ENCODE measurements around the gene AMER2.

The AMER2 gene

DNA sequence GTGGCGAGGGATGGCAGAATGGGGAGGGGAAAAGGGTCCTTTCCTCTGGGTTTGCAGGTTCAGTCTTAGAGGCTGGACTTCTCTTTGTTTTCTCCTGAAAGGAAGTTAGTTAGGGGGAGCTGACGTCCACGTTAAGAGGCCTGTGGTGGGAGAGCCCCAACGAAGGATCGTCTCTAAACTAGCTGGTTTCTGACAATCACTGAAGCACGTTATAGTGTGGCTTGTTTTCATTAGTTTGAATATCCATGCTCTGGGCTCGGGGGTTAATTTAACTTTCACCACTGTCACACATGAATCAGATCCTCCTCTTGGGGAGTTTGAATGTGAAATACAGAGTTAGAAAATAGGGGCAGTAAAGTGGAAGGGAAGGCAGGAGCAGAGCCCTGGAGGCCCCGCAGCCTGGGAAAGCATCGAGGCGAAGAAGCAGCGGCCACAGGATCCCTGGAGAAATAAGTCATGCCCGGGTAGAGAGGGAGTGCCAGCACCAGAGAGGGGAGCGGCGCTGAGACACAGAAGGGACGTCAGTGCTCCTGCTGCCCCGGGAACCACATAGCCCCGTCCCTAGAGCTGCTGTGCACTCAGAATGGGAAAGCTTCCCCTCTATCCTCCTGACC is 31.1 kb upstream of the AMER2 start:
- no peak overlapping the region for H3K27ac ChIP-seq (ENCODE audit: low read depth, low read length)
- no peaks in the 10 kb centered on the region for H3K4me1 ChIP-seq (ENCODE audit: control insufficient read depth in 5 of 5, insufficient read depth in 5 of 5, low read length in 5 of 5)
- H3K36me3 ChIP-seq (ENCODE audit: control insufficient read depth in 5 of 5, insufficient read depth in 5 of 5, low read length in 5 of 5): no peaks in the 10 kb centered on the region
- H3K9ac ChIP-seq (ENCODE audit: low read length in 5 of 5): no peak overlapping the region
- H3K27me3 ChIP-seq (ENCODE audit: control insufficient read depth in 5 of 5, insufficient read depth in 4 of 5, low read length in 5 of 5): peaks cover 0 to 14% (median 4%) of the 10 kb centered on the region in 5 donors
- H3K9me3 ChIP-seq (ENCODE audit: control insufficient read depth in 5 of 5, low read length in 5 of 5): peaks cover 0 to 7% (median 0%) of the 10 kb centered on the region in 5 donors
- H3K4me3 ChIP-seq (ENCODE audit: low read depth in 1 of 5, low read length in 5 of 5): no peak overlapping the region

DNA sequence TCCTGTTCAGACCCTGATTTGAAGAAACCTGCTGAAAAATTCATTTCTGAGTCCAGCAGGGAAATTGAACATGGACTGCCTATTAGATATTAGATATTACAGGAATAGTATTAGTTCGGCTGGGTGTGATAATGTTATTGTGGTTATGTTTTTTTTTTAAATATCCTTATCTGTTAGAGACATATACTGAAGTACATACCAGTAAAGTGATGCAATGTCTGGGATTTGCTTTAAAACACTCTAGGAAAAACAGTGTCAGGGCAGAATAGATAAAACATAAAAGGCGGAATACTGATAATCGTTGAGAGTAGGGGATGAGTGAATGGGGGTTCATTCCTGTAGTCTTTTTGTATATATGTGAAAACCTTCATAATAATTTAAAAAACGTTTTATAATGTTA is 28.7 kb upstream of the AMER2 start:
- no peak overlapping the region for H3K9ac ChIP-seq (ENCODE audit: low read length in 5 of 5)
- H3K27ac ChIP-seq (ENCODE audit: low read depth, low read length): no peak overlapping the region
- H3K36me3 ChIP-seq (ENCODE audit: control insufficient read depth in 5 of 5, insufficient read depth in 5 of 5, low read length in 5 of 5): no peaks in the 10 kb centered on the region
- peaks cover 0 to 7% (median 0%) of the 10 kb centered on the region in 5 donors for H3K9me3 ChIP-seq (ENCODE audit: control insufficient read depth in 5 of 5, low read length in 5 of 5)
- H3K4me1 ChIP-seq (ENCODE audit: control insufficient read depth in 5 of 5, insufficient read depth in 5 of 5, low read length in 5 of 5): no peaks in the 10 kb centered on the region
- H3K4me3 ChIP-seq (ENCODE audit: low read depth in 1 of 5, low read length in 5 of 5): no peak overlapping the region
- peaks cover 0 to 14% (median 3%) of the 10 kb centered on the region in 5 donors for H3K27me3 ChIP-seq (ENCODE audit: control insufficient read depth in 5 of 5, insufficient read depth in 4 of 5, low read length in 5 of 5)

DNA sequence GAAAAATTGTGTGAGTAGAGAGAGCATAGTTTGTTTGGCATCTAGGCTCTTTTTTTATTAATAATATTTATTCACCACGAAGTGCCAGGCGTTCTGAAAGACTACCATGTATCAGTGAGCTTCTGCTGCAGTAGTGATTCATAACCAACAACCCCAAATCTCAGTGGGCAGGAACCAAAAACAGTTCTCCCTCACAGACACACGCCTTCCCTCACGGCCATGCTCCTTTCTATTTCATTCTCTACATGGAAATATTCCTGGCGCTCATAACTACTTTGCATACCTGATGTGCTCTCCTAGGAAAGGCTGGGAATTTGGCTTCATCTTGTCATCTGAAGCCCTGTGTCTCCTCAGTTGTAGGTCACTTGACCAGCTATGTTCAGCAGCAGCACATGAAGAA is 26.6 kb upstream of the AMER2 start:
- H3K9me3 ChIP-seq (ENCODE audit: control insufficient read depth in 5 of 5, low read length in 5 of 5): peaks cover 0 to 7% (median 0%) of the 10 kb centered on the region in 5 donors
- H3K9ac ChIP-seq (ENCODE audit: low read length in 5 of 5): no peak overlapping the region
- peaks cover 0 to 14% (median 3%) of the 10 kb centered on the region in 5 donors for H3K27me3 ChIP-seq (ENCODE audit: control insufficient read depth in 5 of 5, insufficient read depth in 4 of 5, low read length in 5 of 5)
- no peaks in the 10 kb centered on the region for H3K4me1 ChIP-seq (ENCODE audit: control insufficient read depth in 5 of 5, insufficient read depth in 5 of 5, low read length in 5 of 5)
- no peak overlapping the region for H3K4me3 ChIP-seq (ENCODE audit: low read depth in 1 of 5, low read length in 5 of 5)
- H3K27ac ChIP-seq (ENCODE audit: low read depth, low read length): no peak overlapping the region
- H3K36me3 ChIP-seq (ENCODE audit: control insufficient read depth in 5 of 5, insufficient read depth in 5 of 5, low read length in 5 of 5): no peaks in the 10 kb centered on the region

DNA sequence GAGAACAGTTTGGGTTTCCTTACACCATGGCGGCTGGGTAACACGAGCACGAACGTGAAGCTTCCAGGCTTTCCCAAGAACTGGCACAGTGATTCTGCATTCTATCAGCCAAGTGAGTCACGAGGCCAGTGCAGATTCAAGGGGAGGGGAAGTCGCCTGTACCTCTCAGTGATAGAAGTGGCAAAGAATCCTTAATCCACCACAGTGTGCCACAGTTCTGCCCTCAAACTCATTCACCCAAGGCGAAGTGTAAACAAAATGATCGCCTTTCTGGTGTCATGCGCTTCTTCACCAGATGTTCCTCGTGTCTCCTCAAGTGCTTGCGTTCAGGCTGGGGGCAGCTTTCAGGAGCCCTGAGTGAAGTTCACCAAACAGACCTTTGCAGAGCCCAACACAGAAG is 24.9 kb upstream of the AMER2 start:
- Histone ChIP-seq H3K9ac (ENCODE audit: low read length in 5 of 5) (no peak overlapping the region), H3K9me3 (ENCODE audit: control insufficient read depth in 5 of 5, low read length in 5 of 5) (peaks cover 0 to 6% (median 0%) of the 10 kb centered on the region in 5 donors), H3K4me3 (ENCODE audit: low read depth in 1 of 5, low read length in 5 of 5) (no peak overlapping the region), H3K4me1 (ENCODE audit: control insufficient read depth in 5 of 5, insufficient read depth in 5 of 5, low read length in 5 of 5) (no peaks in the 10 kb centered on the region), H3K36me3 (ENCODE audit: control insufficient read depth in 5 of 5, insufficient read depth in 5 of 5, low read length in 5 of 5) (no peaks in the 10 kb centered on the region), H3K27me3 (ENCODE audit: control insufficient read depth in 5 of 5, insufficient read depth in 4 of 5, low read length in 5 of 5) (peaks cover 0 to 10% (median 8%) of the 10 kb centered on the region in 5 donors), H3K27ac (ENCODE audit: low read depth, low read length) (no peak overlapping the region)

DNA sequence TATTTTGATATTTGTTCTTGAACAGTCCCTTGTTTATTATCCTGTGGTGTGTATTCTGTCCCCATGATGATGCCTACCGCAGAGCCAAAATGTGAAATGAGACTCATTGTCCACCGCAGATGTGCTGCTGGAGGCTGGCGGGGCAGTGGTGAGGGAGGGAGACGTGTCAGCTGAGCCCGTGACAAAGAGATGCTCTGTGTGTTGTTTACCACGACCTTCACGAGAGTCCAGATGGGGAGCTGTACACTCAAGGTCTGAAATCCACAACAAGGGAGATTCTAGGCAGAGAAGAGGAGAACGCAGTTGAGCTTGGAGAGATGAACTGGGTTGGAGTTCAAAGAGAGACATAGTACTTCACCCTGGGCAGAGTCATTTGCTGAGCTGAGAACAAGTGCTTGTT is 20.8 kb upstream of the AMER2 start:
- H3K9ac ChIP-seq (ENCODE audit: low read length in 5 of 5): no peak overlapping the region
- H3K9me3 ChIP-seq (ENCODE audit: control insufficient read depth in 5 of 5, low read length in 5 of 5): no peaks in the 10 kb centered on the region
- H3K27ac ChIP-seq (ENCODE audit: low read depth, low read length): no peak overlapping the region
- no peaks in the 10 kb centered on the region for H3K36me3 ChIP-seq (ENCODE audit: control insufficient read depth in 5 of 5, insufficient read depth in 5 of 5, low read length in 5 of 5)
- peaks cover 3 to 15% (median 4%) of the 10 kb centered on the region in 5 donors for H3K27me3 ChIP-seq (ENCODE audit: control insufficient read depth in 5 of 5, insufficient read depth in 4 of 5, low read length in 5 of 5)
- H3K4me3 ChIP-seq (ENCODE audit: low read depth in 1 of 5, low read length in 5 of 5): no peak overlapping the region
- no peaks in the 10 kb centered on the region for H3K4me1 ChIP-seq (ENCODE audit: control insufficient read depth in 5 of 5, insufficient read depth in 5 of 5, low read length in 5 of 5)

DNA sequence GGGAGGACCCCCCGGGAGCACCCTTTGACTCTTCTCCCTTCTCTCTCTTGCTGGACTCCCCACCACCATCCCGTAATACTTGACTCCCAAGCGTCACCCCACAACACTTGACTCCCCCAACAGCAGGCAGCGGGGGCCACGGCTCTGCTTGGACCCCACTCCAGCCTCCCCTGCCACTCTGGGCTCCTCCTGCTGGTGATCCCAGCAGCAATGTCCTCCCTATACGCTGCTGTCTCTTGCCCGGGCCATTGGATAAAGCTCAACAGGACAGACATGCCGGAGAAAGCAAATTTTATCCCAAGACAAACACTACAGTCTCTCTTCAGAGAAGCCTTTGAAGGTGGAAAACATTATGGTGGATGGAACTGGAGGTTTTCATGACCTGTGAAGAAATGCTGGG is 20.4 kb upstream of the AMER2 start:
- H3K9ac ChIP-seq (ENCODE audit: low read length in 5 of 5): no peak overlapping the region
- H3K9me3 ChIP-seq (ENCODE audit: control insufficient read depth in 5 of 5, low read length in 5 of 5): no peaks in the 10 kb centered on the region
- H3K4me3 ChIP-seq (ENCODE audit: low read depth in 1 of 5, low read length in 5 of 5): no peak overlapping the region
- H3K27me3 ChIP-seq (ENCODE audit: control insufficient read depth in 5 of 5, insufficient read depth in 4 of 5, low read length in 5 of 5): peaks cover 3 to 17% (median 4%) of the 10 kb centered on the region in 5 donors
- H3K36me3 ChIP-seq (ENCODE audit: control insufficient read depth in 5 of 5, insufficient read depth in 5 of 5, low read length in 5 of 5): no peaks in the 10 kb centered on the region
- no peak overlapping the region for H3K27ac ChIP-seq (ENCODE audit: low read depth, low read length)
- no peaks in the 10 kb centered on the region for H3K4me1 ChIP-seq (ENCODE audit: control insufficient read depth in 5 of 5, insufficient read depth in 5 of 5, low read length in 5 of 5)

DNA sequence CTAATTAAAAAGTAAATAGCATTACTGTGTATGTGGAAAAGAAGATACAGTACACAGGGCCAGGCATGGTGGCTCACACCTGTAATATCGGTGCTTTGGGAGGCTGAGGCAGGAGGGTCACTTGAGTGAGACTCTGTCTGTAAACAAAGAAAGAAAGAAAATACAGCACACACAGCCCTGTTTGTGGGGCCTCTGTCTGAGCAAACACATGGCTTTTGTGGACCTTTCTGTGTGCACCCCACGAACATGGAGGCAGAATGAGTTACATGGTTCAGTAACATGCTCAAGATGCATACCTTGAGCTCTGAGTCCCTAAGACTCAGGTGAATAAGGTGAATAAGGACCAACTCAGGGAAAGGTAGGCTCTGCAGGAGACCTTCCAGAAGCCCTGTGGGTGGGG is 20.0 kb upstream of the AMER2 start:
- H3K4me1 ChIP-seq (ENCODE audit: control insufficient read depth in 5 of 5, insufficient read depth in 5 of 5, low read length in 5 of 5): peaks cover 0 to 2% (median 0%) of the 10 kb centered on the region in 5 donors
- H3K4me3 ChIP-seq (ENCODE audit: low read depth in 1 of 5, low read length in 5 of 5): no peak overlapping the region
- H3K36me3 ChIP-seq (ENCODE audit: control insufficient read depth in 5 of 5, insufficient read depth in 5 of 5, low read length in 5 of 5): no peaks in the 10 kb centered on the region
- H3K27ac ChIP-seq (ENCODE audit: low read depth, low read length): no peak overlapping the region
- no peaks in the 10 kb centered on the region for H3K9me3 ChIP-seq (ENCODE audit: control insufficient read depth in 5 of 5, low read length in 5 of 5)
- no peak overlapping the region for H3K9ac ChIP-seq (ENCODE audit: low read length in 5 of 5)
- peaks cover 3 to 17% (median 4%) of the 10 kb centered on the region in 5 donors for H3K27me3 ChIP-seq (ENCODE audit: control insufficient read depth in 5 of 5, insufficient read depth in 4 of 5, low read length in 5 of 5)

DNA sequence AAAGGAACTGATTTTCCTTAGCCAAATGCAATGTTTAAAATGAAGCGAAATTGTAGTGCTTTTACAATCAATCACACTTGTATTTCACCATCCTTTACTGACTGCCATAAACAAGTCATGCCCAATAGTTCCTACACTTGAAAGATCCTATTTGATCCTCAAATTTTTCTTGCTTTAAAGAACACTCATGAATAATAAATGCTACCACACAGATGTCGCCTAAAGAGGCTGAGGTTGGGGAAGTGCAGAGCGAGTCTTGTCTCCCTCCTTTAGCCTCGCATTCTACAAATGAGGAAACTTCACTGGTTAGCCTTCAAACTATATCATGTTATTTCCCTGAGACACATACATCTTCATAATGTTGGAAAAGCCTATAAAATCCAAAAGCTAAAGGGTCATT is 18.7 kb upstream of the AMER2 start:
- no peaks in the 10 kb centered on the region for H3K36me3 ChIP-seq (ENCODE audit: control insufficient read depth in 5 of 5, insufficient read depth in 5 of 5, low read length in 5 of 5)
- H3K9me3 ChIP-seq (ENCODE audit: control insufficient read depth in 5 of 5, low read length in 5 of 5): no peaks in the 10 kb centered on the region
- no peak overlapping the region for H3K27ac ChIP-seq (ENCODE audit: low read depth, low read length)
- no peak overlapping the region for H3K9ac ChIP-seq (ENCODE audit: low read length in 5 of 5)
- H3K27me3 ChIP-seq (ENCODE audit: control insufficient read depth in 5 of 5, insufficient read depth in 4 of 5, low read length in 5 of 5): peaks cover 3 to 21% (median 7%) of the 10 kb centered on the region in 5 donors
- peaks cover 0 to 2% (median 0%) of the 10 kb centered on the region in 5 donors for H3K4me1 ChIP-seq (ENCODE audit: control insufficient read depth in 5 of 5, insufficient read depth in 5 of 5, low read length in 5 of 5)
- H3K4me3 ChIP-seq (ENCODE audit: low read depth in 1 of 5, low read length in 5 of 5): no peak overlapping the region

DNA sequence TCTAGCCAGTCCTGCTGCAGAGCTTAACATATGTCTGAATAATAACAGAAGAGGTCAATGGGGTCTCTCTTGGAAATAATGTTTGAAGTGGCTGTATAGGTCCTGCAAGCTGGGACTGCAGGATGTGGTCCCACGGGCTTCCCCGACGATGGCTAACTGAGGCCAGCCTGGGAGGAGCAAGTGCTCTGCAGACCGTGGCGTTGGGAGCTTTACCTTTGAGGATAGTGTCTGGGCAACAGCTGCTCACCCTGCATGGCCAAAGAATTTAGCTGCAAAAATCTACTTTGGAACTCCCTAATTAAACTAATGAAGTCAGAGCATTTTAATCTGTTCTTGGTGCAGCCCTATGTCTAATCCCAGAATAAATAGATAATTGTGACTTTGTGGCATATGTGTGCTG is 18.2 kb upstream of the AMER2 start:
- Histone ChIP-seq H3K9ac (ENCODE audit: low read length in 5 of 5) (no peak overlapping the region), H3K9me3 (ENCODE audit: control insufficient read depth in 5 of 5, low read length in 5 of 5) (no peaks in the 10 kb centered on the region), H3K27me3 (ENCODE audit: control insufficient read depth in 5 of 5, insufficient read depth in 4 of 5, low read length in 5 of 5) (peaks cover 3 to 23% (median 7%) of the 10 kb centered on the region in 5 donors), H3K27ac (ENCODE audit: low read depth, low read length) (no peak overlapping the region), H3K36me3 (ENCODE audit: control insufficient read depth in 5 of 5, insufficient read depth in 5 of 5, low read length in 5 of 5) (no peaks in the 10 kb centered on the region), H3K4me1 (ENCODE audit: control insufficient read depth in 5 of 5, insufficient read depth in 5 of 5, low read length in 5 of 5) (peaks cover 0 to 2% (median 0%) of the 10 kb centered on the region in 5 donors), H3K4me3 (ENCODE audit: low read depth in 1 of 5, low read length in 5 of 5) (no peak overlapping the region)

DNA sequence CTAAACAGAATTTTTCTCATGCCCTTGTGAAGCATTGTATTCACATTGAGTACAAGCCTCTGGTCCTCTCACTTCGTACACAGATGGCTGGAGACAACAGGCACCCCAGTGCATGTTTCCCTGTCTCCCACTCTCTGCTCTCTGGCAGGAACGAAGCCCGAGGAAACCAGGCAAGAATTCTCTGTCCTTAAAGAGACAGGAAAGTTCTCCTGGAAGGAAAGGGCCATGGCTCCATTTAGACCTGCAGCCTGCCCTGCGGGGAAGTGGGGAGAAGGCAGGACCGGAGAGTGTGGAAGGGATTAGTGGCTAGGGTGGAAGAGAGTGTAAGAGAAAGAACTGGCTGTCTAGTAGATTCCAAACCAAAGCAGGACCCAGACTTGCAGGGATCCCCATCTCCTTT is 15.5 kb upstream of the AMER2 start:
- peaks cover 0 to 2% (median 0%) of the 10 kb centered on the region in 5 donors for H3K4me1 ChIP-seq (ENCODE audit: control insufficient read depth in 5 of 5, insufficient read depth in 5 of 5, low read length in 5 of 5)
- H3K9me3 ChIP-seq (ENCODE audit: control insufficient read depth in 5 of 5, low read length in 5 of 5): peaks cover 0 to 4% (median 2%) of the 10 kb centered on the region in 5 donors
- H3K27ac ChIP-seq (ENCODE audit: low read depth, low read length): no peak overlapping the region
- peaks cover 2 to 24% (median 7%) of the 10 kb centered on the region in 5 donors for H3K27me3 ChIP-seq (ENCODE audit: control insufficient read depth in 5 of 5, insufficient read depth in 4 of 5, low read length in 5 of 5)
- no peak overlapping the region for H3K9ac ChIP-seq (ENCODE audit: low read length in 5 of 5)
- no peaks in the 10 kb centered on the region for H3K36me3 ChIP-seq (ENCODE audit: control insufficient read depth in 5 of 5, insufficient read depth in 5 of 5, low read length in 5 of 5)
- no peak overlapping the region for H3K4me3 ChIP-seq (ENCODE audit: low read depth in 1 of 5, low read length in 5 of 5)
